WTC11 (cell line): ENCODE results near the gene CTSA. TPM values are rescaled to one million over a fixed set of nuclear protein-coding genes. Genes with fewer than 3 reads are reported as not detected.

Experiments
- ATAC-seq: fragments of 200-7000 bp; cut with Tn5 transposase; 2 replicates; pipeline ENCODE4 v1.10.0; 2021; ENCODE audit warnings: mild to moderate bottlenecking, moderate library complexity
- CTCF ChIA-PET: fragments of 300-600 bp; sonication (Branson Sonifier 250); formaldehyde crosslinking; loops from one replicate; lab custom pipeline; 2021; ENCODE audit warnings: antibody characterized with exemption; lab: Charles Lee
- POLR2A ChIA-PET: fragments of 350-600 bp; sonication (Branson Sonifier 250); formaldehyde crosslinking; loops from one replicate; lab custom pipeline; 2021; ENCODE audit warnings: antibody characterized with exemption; lab: Charles Lee
- DNase-seq: peaks from one replicate; pipeline ENCODE4 v3.0.0; 2021; ENCODE audit warnings: low spot score
- H3K27ac Mint-ChIP-seq: 2 replicates; pipeline ENCODE4 v1.8.0; 2021; ENCODE audit warnings: mixed read lengths
- H3K27me3 Mint-ChIP-seq: 2 replicates; pipeline ENCODE4 v1.8.0; 2021; ENCODE audit warnings: low read depth, mild to moderate bottlenecking, moderate library complexity, mixed read lengths
- H3K36me3 Mint-ChIP-seq: 2 replicates; pipeline ENCODE4 v1.8.0; 2021; ENCODE audit warnings: mixed read lengths
- H3K4me1 Mint-ChIP-seq: 2 replicates; pipeline ENCODE4 v1.8.0; 2022; ENCODE audit warnings: mixed read lengths
- H3K4me3 Mint-ChIP-seq: 2 replicates; pipeline ENCODE4 v1.8.0; 2021; ENCODE audit warnings: mild to moderate bottlenecking, moderate library complexity, mixed read lengths
- H3K9me3 Mint-ChIP-seq: 2 replicates; pipeline ENCODE4 v1.8.0; 2021; ENCODE audit warnings: mixed read lengths
- ARID4B ChIP-seq: sonication (generic); formaldehyde crosslinking; IDR thresholded peaks from 2 replicates; pipeline ENCODE4 v1.8.0; 2023; ENCODE audit warnings: missing genetic modification reagents, mild to moderate bottlenecking, borderline replicate concordance
- E2F5 ChIP-seq: sonication (generic); formaldehyde crosslinking; IDR thresholded peaks from 2 replicates; pipeline ENCODE4 v1.8.1; 2022; ENCODE audit warnings: mild to moderate bottlenecking, moderate library complexity, missing genetic modification reagents
- EMX1 ChIP-seq: fragments of 250-450 bp; sonication (Bioruptor Pico); IDR thresholded peaks from 2 replicates; pipeline ENCODE4 v1.8.0; 2021; ENCODE audit warnings: mild to moderate bottlenecking
- ERG ChIP-seq: fragments of 250-450 bp; sonication (Bioruptor Pico); IDR thresholded peaks from 2 replicates; pipeline ENCODE4 v1.8.0; 2021; ENCODE audit warnings: mild to moderate bottlenecking
- ETV6 ChIP-seq: sonication (generic); formaldehyde crosslinking; IDR thresholded peaks from 2 replicates; pipeline ENCODE4 v1.8.1; 2022; ENCODE audit warnings: mild to moderate bottlenecking, missing genetic modification reagents
- HMGA2 ChIP-seq: fragments of 250-450 bp; sonication (Bioruptor Pico); IDR thresholded peaks from 2 replicates; pipeline ENCODE4 v1.4.0; 2021; ENCODE audit warnings: mild to moderate bottlenecking, moderate library complexity
- IRF1 ChIP-seq: sonication (generic); formaldehyde crosslinking; IDR thresholded peaks from 2 replicates; pipeline ENCODE4 v1.8.0; 2023; ENCODE audit warnings: missing genetic modification reagents
- IRF2 ChIP-seq: sonication (generic); formaldehyde crosslinking; IDR thresholded peaks from 2 replicates; pipeline ENCODE4 v1.8.0; 2022; ENCODE audit warnings: low read depth, missing genetic modification reagents, borderline replicate concordance
- JUN ChIP-seq: sonication (generic); formaldehyde crosslinking; IDR thresholded peaks from 2 replicates; pipeline ENCODE4 v1.8.0; 2023; ENCODE audit warnings: mild to moderate bottlenecking, missing genetic modification reagents
- KAT7 ChIP-seq: sonication (generic); formaldehyde crosslinking; IDR thresholded peaks from 2 replicates; pipeline ENCODE4 v1.8.1; 2023; ENCODE audit warnings: missing genetic modification reagents, mild to moderate bottlenecking, borderline replicate concordance
- MAX ChIP-seq: sonication (generic); formaldehyde crosslinking; IDR thresholded peaks from 2 replicates; pipeline ENCODE4 v1.8.0; 2022; ENCODE audit warnings: mild to moderate bottlenecking, missing genetic modification reagents
- MYBL2 ChIP-seq: sonication (generic); formaldehyde crosslinking; IDR thresholded peaks from 2 replicates; pipeline ENCODE4 v1.8.1; 2023; ENCODE audit warnings: mild to moderate bottlenecking, moderate library complexity, missing genetic modification reagents
- PRDM15 ChIP-seq: sonication (generic); formaldehyde crosslinking; IDR thresholded peaks from 2 replicates; pipeline ENCODE4 v1.8.0; 2022; ENCODE audit warnings: missing genetic modification reagents
- SMAD3 ChIP-seq: sonication (generic); formaldehyde crosslinking; IDR thresholded peaks from 2 replicates; pipeline ENCODE4 v1.8.0; 2022; ENCODE audit warnings: missing genetic modification reagents, mild to moderate bottlenecking, borderline replicate concordance
- SMAD4 ChIP-seq: sonication (generic); formaldehyde crosslinking; IDR thresholded peaks from 2 replicates; pipeline ENCODE4 v1.8.0; 2022; ENCODE audit warnings: mild to moderate bottlenecking, missing genetic modification reagents
- TP53 ChIP-seq: sonication (generic); formaldehyde crosslinking; IDR thresholded peaks from 2 replicates; pipeline ENCODE4 v1.8.1; 2023; ENCODE audit warnings: mild to moderate bottlenecking, missing genetic modification reagents
- ZNF121 ChIP-seq: sonication (generic); formaldehyde crosslinking; IDR thresholded peaks from 2 replicates; pipeline ENCODE4 v1.8.0; 2023; ENCODE audit warnings: missing genetic modification reagents
- ZNF416 ChIP-seq: fragments of 250-450 bp; sonication (Bioruptor Pico); IDR thresholded peaks from 2 replicates; pipeline ENCODE4 v1.9.0; 2021; ENCODE audit warnings: mild to moderate bottlenecking, inconsistent platforms
- total RNA-seq: library from RNA; stranded (reverse); gene quantifications from 3 replicates; pipeline ENCODE4 v1.2.3, GENCODE V29; 2021
- TF ChIP-seq, protein P1 (sequence below): fragments of 250-450 bp; sonication (Bioruptor Pico); IDR thresholded peaks from 2 replicates; pipeline ENCODE4 v2.1.2; 2022; ENCODE audit warnings: mild to moderate bottlenecking, moderate library complexity
- TF ChIP-seq, protein P2 (sequence below): sonication (generic); formaldehyde crosslinking; IDR thresholded peaks from 2 replicates; pipeline ENCODE4 v1.8.1; 2022; ENCODE audit warnings: mild to moderate bottlenecking, missing genetic modification reagents, moderate library complexity, borderline replicate concordance

Gene CTSA
- total RNA-seq, 1 experiment from 2014 or later, result 48.3 TPM

DNA sequence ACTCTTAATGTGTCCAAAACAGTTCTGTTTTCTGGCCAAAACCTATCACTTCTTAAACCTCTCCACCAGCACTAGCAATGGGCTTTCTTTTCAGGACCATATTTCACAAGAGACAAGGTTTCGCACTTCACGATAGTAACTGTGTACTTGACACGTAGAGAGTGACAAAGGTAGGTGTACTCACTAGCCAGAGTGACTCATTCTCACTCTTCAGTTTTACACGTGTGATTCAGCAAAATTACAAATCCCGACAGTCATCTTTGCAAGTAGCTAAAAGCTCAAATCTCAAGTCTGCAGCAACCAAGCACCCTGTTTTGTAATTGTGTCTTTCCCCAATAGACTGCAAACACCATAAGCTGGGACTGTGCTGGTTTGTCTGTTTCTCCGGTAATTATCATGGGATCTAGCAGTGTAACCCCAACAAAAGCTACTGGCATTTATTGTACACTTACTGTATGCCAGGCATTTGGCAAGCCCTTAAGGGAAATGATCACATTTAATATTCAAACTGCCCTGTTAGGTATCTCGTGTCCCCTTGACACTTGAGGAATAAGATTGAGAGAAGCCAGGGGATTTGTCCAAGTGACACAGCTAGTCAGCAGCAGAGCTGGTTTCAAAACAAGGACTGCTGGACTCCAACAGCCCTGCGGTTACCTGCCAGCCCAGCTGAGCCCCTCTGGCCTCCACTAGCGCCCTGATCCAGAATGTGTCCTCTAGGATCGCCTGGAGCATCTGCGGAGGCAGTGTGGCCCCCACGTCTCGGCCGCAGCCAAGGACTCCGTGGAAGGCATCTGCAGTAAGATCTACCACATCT, 53.2 kb downstream of the CTSA start:
- TF ChIP-seq PRDM15 (CRISPR knock-in tag) (no peak), EMX1 (no peak), SMAD3 (CRISPR knock-in tag) (no peak), MAX (CRISPR knock-in tag) (no peak), E2F5 (CRISPR knock-in tag) (no peak), IRF2 (CRISPR knock-in tag) (no peak), TP53 (no peak), ARID4B (no peak), IRF1 (CRISPR knock-in tag) (no peak), ZNF121 (CRISPR knock-in tag) (no peak), ERG (no peak), SMAD4 (CRISPR knock-in tag) (no peak), HMGA2 (CRISPR knock-in tag) (no peak), ZNF416 (CRISPR knock-in tag) (no peak), JUN (CRISPR knock-in tag) (no peak), ETV6 (CRISPR knock-in tag) (no peak), KAT7 (CRISPR knock-in tag) (no peak), MYBL2 (CRISPR knock-in tag) (no peak)
- TF ChIP-seq, protein P1, sequence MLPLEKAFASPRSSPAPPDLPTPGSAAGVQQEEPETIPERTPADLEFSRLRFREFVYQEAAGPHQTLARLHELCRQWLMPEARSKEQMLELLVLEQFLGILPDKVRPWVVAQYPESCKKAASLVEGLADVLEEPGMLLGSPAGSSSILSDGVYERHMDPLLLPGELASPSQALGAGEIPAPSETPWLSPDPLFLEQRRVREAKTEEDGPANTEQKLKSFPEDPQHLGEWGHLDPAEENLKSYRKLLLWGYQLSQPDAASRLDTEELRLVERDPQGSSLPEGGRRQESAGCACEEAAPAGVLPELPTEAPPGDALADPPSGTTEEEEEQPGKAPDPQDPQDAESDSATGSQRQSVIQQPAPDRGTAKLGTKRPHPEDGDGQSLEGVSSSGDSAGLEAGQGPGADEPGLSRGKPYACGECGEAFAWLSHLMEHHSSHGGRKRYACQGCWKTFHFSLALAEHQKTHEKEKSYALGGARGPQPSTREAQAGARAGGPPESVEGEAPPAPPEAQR (CRISPR knock-in tag), result no peak
- TF ChIP-seq, protein P2, sequence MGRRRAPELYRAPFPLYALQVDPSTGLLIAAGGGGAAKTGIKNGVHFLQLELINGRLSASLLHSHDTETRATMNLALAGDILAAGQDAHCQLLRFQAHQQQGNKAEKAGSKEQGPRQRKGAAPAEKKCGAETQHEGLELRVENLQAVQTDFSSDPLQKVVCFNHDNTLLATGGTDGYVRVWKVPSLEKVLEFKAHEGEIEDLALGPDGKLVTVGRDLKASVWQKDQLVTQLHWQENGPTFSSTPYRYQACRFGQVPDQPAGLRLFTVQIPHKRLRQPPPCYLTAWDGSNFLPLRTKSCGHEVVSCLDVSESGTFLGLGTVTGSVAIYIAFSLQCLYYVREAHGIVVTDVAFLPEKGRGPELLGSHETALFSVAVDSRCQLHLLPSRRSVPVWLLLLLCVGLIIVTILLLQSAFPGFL (CRISPR knock-in tag), result no peak
- peaks cover 57% of the 10 kb centered on the region for H3K36me3 Mint-ChIP-seq
- ChIA-PET POLR2A (no interaction called here), CTCF (interaction anchor here (0.9 to 1.6 kb wide), 3 partner anchors 11 to 145 kb away, joined by 3 to 5 read pairs (median 4); no protein-coding TSS in a partner anchor)
- DNase-seq (no peak), ATAC-seq (no peak)
- no peaks in the 10 kb centered on the region for H3K4me1 Mint-ChIP-seq
- no peak overlapping the region for H3K27ac Mint-ChIP-seq
- no peak overlapping the region for H3K4me3 Mint-ChIP-seq
- no peaks in the 10 kb centered on the region for H3K9me3 Mint-ChIP-seq
- H3K27me3 Mint-ChIP-seq, result no peaks in the 10 kb centered on the region
